ENCODE data around the gene SRCIN1. TPM values are rescaled to one million over a fixed set of nuclear protein-coding genes. Genes with fewer than 3 reads are reported as not detected.

The SRCIN1 gene
- polyA plus RNA-seq, 2 donors: 2.2 to 2.5 TPM

DNA sequence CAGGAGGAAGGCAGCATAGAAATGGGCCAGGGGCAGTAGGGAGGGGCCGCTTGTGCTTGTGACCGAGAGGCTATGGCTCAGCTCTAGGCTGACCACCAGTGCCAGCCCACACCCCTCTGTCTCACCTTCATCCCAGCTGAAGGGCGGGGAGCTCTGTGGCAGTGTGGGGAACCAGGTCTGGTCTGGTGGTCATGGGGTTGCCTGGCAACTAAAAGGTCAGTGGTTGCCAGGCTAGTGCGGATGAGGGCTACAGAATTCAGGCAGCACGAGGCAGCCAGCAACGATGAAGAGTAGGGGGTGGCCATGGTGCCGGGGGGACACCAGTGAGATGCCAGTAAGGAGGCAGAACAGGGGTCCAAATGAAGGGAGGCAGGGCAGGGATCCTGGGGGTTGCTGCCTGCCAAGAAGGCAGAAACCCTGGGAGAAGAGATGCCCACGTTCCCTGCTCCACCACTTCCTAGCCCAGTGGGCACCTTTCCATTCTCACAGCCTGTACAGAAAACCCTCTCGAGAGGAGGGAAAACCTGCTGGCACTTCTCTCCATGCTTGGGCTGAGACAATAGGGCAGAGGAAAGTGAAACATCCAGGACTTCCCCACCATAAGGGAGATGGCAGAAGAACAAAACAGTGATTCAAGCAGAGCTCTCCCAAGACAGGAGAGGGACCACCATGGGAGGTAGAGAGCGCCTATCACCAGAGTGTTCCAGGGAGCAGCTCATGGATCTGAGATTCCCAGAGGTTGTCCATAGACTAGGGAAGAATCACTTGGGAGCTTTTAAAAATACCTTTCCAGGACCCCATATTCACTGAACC lies 39.7 kb downstream of the SRCIN1 start:
- peaks cover 3 to 35% of the 10 kb centered on the region in 2 donors for H3K27me3 ChIP-seq (ENCODE audit: control insufficient read depth in 1 of 2, insufficient read depth in 2 of 2, low read length in 2 of 2)
- no peak overlapping the region for H3K27ac ChIP-seq (ENCODE audit: low read depth in 2 of 2, low read length in 1 of 2)
- peaks cover 0 to 8% of the 10 kb centered on the region in 2 donors for H3K9me3 ChIP-seq (ENCODE audit: control insufficient read depth in 2 of 2, insufficient read depth in 1 of 2, low read depth in 1 of 2, low read length in 1 of 2)
- no peaks in the 10 kb centered on the region for H3K36me3 ChIP-seq (ENCODE audit: control insufficient read depth in 2 of 2, insufficient read depth in 2 of 2, low read length in 1 of 2)
- no peak overlapping the region for H3K4me3 ChIP-seq (ENCODE audit: low read depth in 1 of 2, low read length in 2 of 2)
- 50 to 52% methylated on average over 10 of the region's 10 CpGs for WGBS, 2 donors
- peaks cover 0 to 2% of the 10 kb centered on the region in 2 donors for H3K4me1 ChIP-seq (ENCODE audit: control insufficient read depth in 2 of 2, insufficient read depth in 2 of 2, low read length in 1 of 2)

- H3K27ac ChIP-seq (ENCODE audit: low read depth in 2 of 2, low read length in 1 of 2): no peak overlapping the region
- no peaks in the 10 kb centered on the region for H3K36me3 ChIP-seq (ENCODE audit: control insufficient read depth in 2 of 2, insufficient read depth in 2 of 2, low read length in 1 of 2)
- H3K4me1 ChIP-seq (ENCODE audit: control insufficient read depth in 2 of 2, insufficient read depth in 2 of 2, low read length in 1 of 2): peaks cover 0 to 2% of the 10 kb centered on the region in 2 donors
- H3K9me3 ChIP-seq (ENCODE audit: control insufficient read depth in 2 of 2, insufficient read depth in 1 of 2, low read depth in 1 of 2, low read length in 1 of 2): peaks cover 0 to 11% of the 10 kb centered on the region in 2 donors
- WGBS, 2 donors: 12 to 20% methylated on average over 6 of the region's 6 CpGs
- H3K27me3 ChIP-seq (ENCODE audit: control insufficient read depth in 1 of 2, insufficient read depth in 2 of 2, low read length in 2 of 2): peaks cover 3 to 37% of the 10 kb centered on the region in 2 donors
- no peak overlapping the region for H3K4me3 ChIP-seq (ENCODE audit: low read depth in 1 of 2, low read length in 2 of 2)
These were observed 40.9 kb downstream of the SRCIN1 start for GRCh38 chr17:38564869-38565268.

DNA sequence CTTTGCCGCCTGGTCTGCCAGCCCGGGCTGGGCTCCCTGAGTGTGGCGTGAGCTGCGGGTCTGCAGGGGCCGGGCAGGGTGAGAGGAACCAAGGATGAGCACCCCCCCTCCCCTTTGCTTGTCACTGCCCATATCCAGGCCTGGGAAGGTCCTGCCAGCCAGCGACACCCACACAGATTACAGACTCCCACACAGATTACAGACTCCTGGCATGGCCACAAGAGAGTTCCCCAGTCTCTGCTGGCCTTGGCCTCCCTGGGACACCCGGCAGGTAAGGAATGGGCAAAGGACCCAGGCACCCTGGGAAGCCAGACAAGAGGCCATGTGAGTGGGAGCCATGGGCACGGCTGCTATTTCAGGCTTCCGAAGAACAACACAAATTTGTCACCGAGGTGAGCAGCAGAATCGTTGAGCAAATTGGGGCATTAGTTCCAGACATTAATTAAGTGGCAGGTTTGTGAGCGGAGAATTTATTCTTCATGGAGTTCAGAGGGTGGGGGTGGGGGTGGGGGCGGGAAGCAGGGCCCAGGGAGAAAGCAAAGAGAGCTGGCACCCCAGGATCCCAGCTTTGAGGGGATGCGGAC lies 41.4 kb downstream of the SRCIN1 start:
- Histone ChIP-seq H3K36me3 (ENCODE audit: control insufficient read depth in 2 of 2, insufficient read depth in 2 of 2, low read length in 1 of 2) (no peaks in the 10 kb centered on the region), H3K4me3 (ENCODE audit: low read depth in 1 of 2, low read length in 2 of 2) (no peak overlapping the region), H3K4me1 (ENCODE audit: control insufficient read depth in 2 of 2, insufficient read depth in 2 of 2, low read length in 1 of 2) (peaks cover 0 to 6% of the 10 kb centered on the region in 2 donors), H3K27ac (ENCODE audit: low read depth in 2 of 2, low read length in 1 of 2) (no peak overlapping the region), H3K9me3 (ENCODE audit: control insufficient read depth in 2 of 2, insufficient read depth in 1 of 2, low read depth in 1 of 2, low read length in 1 of 2) (peaks cover 0 to 11% of the 10 kb centered on the region in 2 donors), H3K27me3 (ENCODE audit: control insufficient read depth in 1 of 2, insufficient read depth in 2 of 2, low read length in 2 of 2) (peaks cover 3 to 37% of the 10 kb centered on the region in 2 donors)
- WGBS, 2 donors: 20 to 22% methylated on average over 14 of the region's 14 CpGs

GRCh38 chr17:38563362-38564253 lies 42.1 kb downstream of the SRCIN1 start:
- no peak overlapping the region for H3K27ac ChIP-seq (ENCODE audit: low read depth in 2 of 2, low read length in 1 of 2)
- WGBS, 2 donors: 14 to 15% methylated on average over 49 to 50 of the region's 50 CpGs
- no peak overlapping the region for H3K4me3 ChIP-seq (ENCODE audit: low read depth in 1 of 2, low read length in 2 of 2)
- H3K27me3 ChIP-seq (ENCODE audit: control insufficient read depth in 1 of 2, insufficient read depth in 2 of 2, low read length in 2 of 2): peaks cover 3 to 37% of the 10 kb centered on the region in 2 donors
- peaks cover 0 to 10% of the 10 kb centered on the region in 2 donors for H3K9me3 ChIP-seq (ENCODE audit: control insufficient read depth in 2 of 2, insufficient read depth in 1 of 2, low read depth in 1 of 2, low read length in 1 of 2)
- peaks cover 0 to 12% of the 10 kb centered on the region in 2 donors for H3K4me1 ChIP-seq (ENCODE audit: control insufficient read depth in 2 of 2, insufficient read depth in 2 of 2, low read length in 1 of 2)
- no peaks in the 10 kb centered on the region for H3K36me3 ChIP-seq (ENCODE audit: control insufficient read depth in 2 of 2, insufficient read depth in 2 of 2, low read length in 1 of 2)

DNA sequence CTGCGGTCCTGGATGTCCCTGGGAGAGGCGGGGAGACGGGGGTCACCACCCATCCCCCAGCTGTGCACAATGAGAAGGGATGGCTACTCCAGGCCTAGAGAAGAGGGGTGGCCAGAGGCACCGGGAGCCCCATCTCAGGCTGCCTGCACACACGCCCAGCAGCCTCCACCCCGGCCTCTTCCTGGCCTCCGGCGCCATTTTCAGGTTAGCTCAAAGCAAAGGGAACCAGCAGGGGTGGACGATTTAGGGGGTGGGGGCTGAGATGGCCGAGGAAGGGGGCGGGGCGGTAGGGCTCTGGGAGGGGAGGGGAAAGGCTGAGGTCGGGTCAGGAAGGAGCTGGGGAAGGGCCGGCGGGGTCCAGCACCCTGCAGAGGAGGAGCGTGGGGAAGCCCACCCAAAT lies 42.8 kb downstream of the SRCIN1 start:
- H3K27ac ChIP-seq (ENCODE audit: low read depth in 2 of 2, low read length in 1 of 2): no peak overlapping the region
- H3K36me3 ChIP-seq (ENCODE audit: control insufficient read depth in 2 of 2, insufficient read depth in 2 of 2, low read length in 1 of 2): no peaks in the 10 kb centered on the region
- H3K9me3 ChIP-seq (ENCODE audit: control insufficient read depth in 2 of 2, insufficient read depth in 1 of 2, low read depth in 1 of 2, low read length in 1 of 2): peaks cover 0 to 9% of the 10 kb centered on the region in 2 donors
- no peak overlapping the region for H3K4me3 ChIP-seq (ENCODE audit: low read depth in 1 of 2, low read length in 2 of 2)
- 18 to 21% methylated on average over 16 of the region's 16 CpGs for WGBS, 2 donors
- peaks cover 0 to 14% of the 10 kb centered on the region in 2 donors for H3K4me1 ChIP-seq (ENCODE audit: control insufficient read depth in 2 of 2, insufficient read depth in 2 of 2, low read length in 1 of 2)
- peaks cover 3 to 37% of the 10 kb centered on the region in 2 donors for H3K27me3 ChIP-seq (ENCODE audit: control insufficient read depth in 1 of 2, insufficient read depth in 2 of 2, low read length in 2 of 2)

DNA sequence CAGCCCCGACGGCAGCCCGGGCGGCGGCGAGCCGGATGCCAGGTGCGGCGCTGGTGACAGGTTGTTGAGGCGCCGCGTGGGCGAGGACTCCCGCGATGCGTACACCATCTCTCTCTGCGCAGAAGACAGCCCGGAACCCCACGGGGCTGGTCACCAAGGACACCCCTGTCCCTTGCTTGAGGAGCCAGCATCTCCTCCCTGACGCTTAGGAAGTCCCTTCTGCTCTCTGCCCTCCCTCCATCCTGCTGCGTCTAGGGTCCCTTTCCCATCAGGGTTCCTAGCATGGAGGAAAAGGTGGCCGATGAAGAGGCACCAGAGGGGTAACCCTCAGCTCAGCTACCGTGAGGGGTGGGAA lies 43.6 kb downstream of the SRCIN1 start:
- Histone ChIP-seq H3K27ac (ENCODE audit: low read depth in 2 of 2, low read length in 1 of 2) (no peak overlapping the region), H3K27me3 (ENCODE audit: control insufficient read depth in 1 of 2, insufficient read depth in 2 of 2, low read length in 2 of 2) (peaks cover 3 to 37% of the 10 kb centered on the region in 2 donors), H3K9me3 (ENCODE audit: control insufficient read depth in 2 of 2, insufficient read depth in 1 of 2, low read depth in 1 of 2, low read length in 1 of 2) (peaks cover 0 to 8% of the 10 kb centered on the region in 2 donors), H3K36me3 (ENCODE audit: control insufficient read depth in 2 of 2, insufficient read depth in 2 of 2, low read length in 1 of 2) (no peaks in the 10 kb centered on the region), H3K4me1 (ENCODE audit: control insufficient read depth in 2 of 2, insufficient read depth in 2 of 2, low read length in 1 of 2) (peaks cover 0 to 19% of the 10 kb centered on the region in 2 donors), H3K4me3 (ENCODE audit: low read depth in 1 of 2, low read length in 2 of 2) (no peak overlapping the region)
- WGBS, 2 donors: 12% methylated on average over 13 to 23 of the region's 23 CpGs

- H3K27ac ChIP-seq (ENCODE audit: low read depth in 2 of 2, low read length in 1 of 2): no peak overlapping the region
- H3K9me3 ChIP-seq (ENCODE audit: control insufficient read depth in 2 of 2, insufficient read depth in 1 of 2, low read depth in 1 of 2, low read length in 1 of 2): peaks cover 0 to 8% of the 10 kb centered on the region in 2 donors
- H3K27me3 ChIP-seq (ENCODE audit: control insufficient read depth in 1 of 2, insufficient read depth in 2 of 2, low read length in 2 of 2): peaks cover 3 to 37% of the 10 kb centered on the region in 2 donors
- no peaks in the 10 kb centered on the region for H3K36me3 ChIP-seq (ENCODE audit: control insufficient read depth in 2 of 2, insufficient read depth in 2 of 2, low read length in 1 of 2)
- H3K4me3 ChIP-seq (ENCODE audit: low read depth in 1 of 2, low read length in 2 of 2): no peak overlapping the region
- WGBS, 2 donors: 16 to 18% methylated on average over 68 to 105 of the region's 105 CpGs
- peaks cover 0 to 23% of the 10 kb centered on the region in 2 donors for H3K4me1 ChIP-seq (ENCODE audit: control insufficient read depth in 2 of 2, insufficient read depth in 2 of 2, low read length in 1 of 2)
These were observed 44.1 kb downstream of the SRCIN1 start for GRCh38 chr17:38561416-38562214.

DNA sequence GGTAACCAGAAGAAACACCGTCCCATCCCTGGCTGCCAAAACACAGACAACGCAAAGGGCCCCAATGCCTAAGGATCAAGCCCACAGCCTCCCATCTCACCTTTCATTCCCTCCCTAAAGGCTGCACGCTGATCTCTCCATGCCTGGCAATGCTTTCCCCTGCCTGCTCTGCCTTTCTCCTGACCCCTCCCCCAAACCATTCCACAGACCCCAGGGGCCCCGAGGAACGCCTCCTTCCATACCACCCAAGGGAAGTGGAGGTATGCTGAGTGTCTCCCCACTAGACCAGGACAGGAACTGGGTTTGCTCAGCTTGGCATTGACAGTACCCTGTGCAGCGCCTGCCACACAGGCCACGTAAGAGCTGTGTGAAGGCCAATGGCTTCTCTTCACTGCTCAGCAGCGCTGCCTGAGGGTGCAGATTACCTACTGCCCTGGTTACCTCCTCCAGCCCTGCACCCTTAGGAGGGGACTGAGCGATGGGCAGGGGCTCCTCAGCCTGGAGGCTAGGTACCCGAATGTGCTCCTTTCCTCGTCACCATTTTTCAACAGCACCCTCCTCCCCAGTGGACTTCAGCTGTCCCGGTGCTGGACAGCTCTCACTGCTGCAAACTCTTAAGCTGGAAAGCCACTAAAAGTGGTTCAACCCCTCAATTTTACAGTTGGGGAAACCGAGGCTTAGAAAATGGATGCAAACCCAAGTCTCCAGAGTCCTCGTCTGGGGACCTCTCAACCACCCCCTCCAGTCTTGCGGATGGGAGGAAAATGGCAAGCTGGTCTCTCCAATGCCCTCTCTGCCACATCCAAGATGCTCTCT lies 45.0 kb downstream of the SRCIN1 start:
- Histone ChIP-seq H3K9me3 (ENCODE audit: control insufficient read depth in 2 of 2, insufficient read depth in 1 of 2, low read depth in 1 of 2, low read length in 1 of 2) (peaks cover 0 to 8% of the 10 kb centered on the region in 2 donors), H3K4me1 (ENCODE audit: control insufficient read depth in 2 of 2, insufficient read depth in 2 of 2, low read length in 1 of 2) (peaks cover 0 to 23% of the 10 kb centered on the region in 2 donors), H3K27me3 (ENCODE audit: control insufficient read depth in 1 of 2, insufficient read depth in 2 of 2, low read length in 2 of 2) (peaks cover 3 to 37% of the 10 kb centered on the region in 2 donors), H3K27ac (ENCODE audit: low read depth in 2 of 2, low read length in 1 of 2) (no peak overlapping the region), H3K4me3 (ENCODE audit: low read depth in 1 of 2, low read length in 2 of 2) (no peak overlapping the region), H3K36me3 (ENCODE audit: control insufficient read depth in 2 of 2, insufficient read depth in 2 of 2, low read length in 1 of 2) (no peaks in the 10 kb centered on the region)
- 29% methylated on average over 15 of the region's 15 CpGs for WGBS, 2 donors
